Trophoblast cell (in vitro differentiated cells and primary cell): ENCODE data around the gene NEIL1.

ENCODE experiments used
- DNase-seq, 2 donors: peaks; one replicate each; pipeline ENCODE4 v3.0.0-alpha.2; 2016
- H2AFZ ChIP-seq: 2 replicates; pipeline ENCODE4 v1.6.1; 2013; ENCODE audit warnings: low read length, moderate library complexity, mild to moderate bottlenecking; ENCODE audit not compliant: insufficient read depth, poor library complexity
- H2AK5ac ChIP-seq: 2 replicates; pipeline ENCODE4 v1.6.1; 2013; ENCODE audit warnings: mild to moderate bottlenecking, low read length
- H2BK120ac ChIP-seq: 2 replicates; pipeline ENCODE4 v1.6.1; 2013; ENCODE audit warnings: low read length, mild to moderate bottlenecking, moderate library complexity; ENCODE audit not compliant: insufficient read depth, poor library complexity
- H2BK12ac ChIP-seq: 2 replicates; pipeline ENCODE4 v1.6.1; 2013; ENCODE audit warnings: mild to moderate bottlenecking, low read length, moderate library complexity
- H2BK5ac ChIP-seq: 2 replicates; pipeline ENCODE4 v1.6.1; 2013; ENCODE audit warnings: low read length, low read depth, moderate library complexity, mild to moderate bottlenecking; ENCODE audit not compliant: poor library complexity
- H3K14ac ChIP-seq: 2 replicates; pipeline ENCODE4 v1.6.1; 2013; ENCODE audit warnings: mild to moderate bottlenecking, low read length
- H3K18ac ChIP-seq: 2 replicates; pipeline ENCODE4 v1.6.1; 2013; ENCODE audit warnings: mild to moderate bottlenecking, low read length
- H3K23ac ChIP-seq: 2 replicates; pipeline ENCODE4 v1.6.1; 2013; ENCODE audit warnings: low read length
- H3K27ac ChIP-seq: 2 replicates; pipeline ENCODE4 v1.5.1; 2013; ENCODE audit warnings: low read depth, mild to moderate bottlenecking, inconsistent platforms, low read length, moderate library complexity
- H3K27me3 ChIP-seq: 2 replicates; pipeline ENCODE4 v1.6.1; 2013; ENCODE audit warnings: inconsistent platforms, mild to moderate bottlenecking, low read length, moderate library complexity; ENCODE audit not compliant: insufficient read depth
- H3K36me3 ChIP-seq, 2 experiments: 1 replicate in 1 of 2; 2 replicates in 1 of 2; pipeline ENCODE4 v1.6.1; 2013; ENCODE audit warnings: low read length in 2 of 2, mild to moderate bottlenecking in 2 of 2, moderate library complexity in 1 of 2; ENCODE audit not compliant: insufficient read depth in 2 of 2, control insufficient read depth in 1 of 2
- H3K4ac ChIP-seq: 2 replicates; pipeline ENCODE4 v1.6.1; 2013; ENCODE audit warnings: low read depth, mild to moderate bottlenecking, low read length, moderate library complexity
- H3K4me1 ChIP-seq, 2 experiments: 1 replicate in 1 of 2; 2 replicates in 1 of 2; pipeline ENCODE4 v1.6.1; 2013; ENCODE audit warnings: low read length in 2 of 2, mild to moderate bottlenecking in 2 of 2, moderate library complexity in 1 of 2; ENCODE audit not compliant: insufficient read depth in 2 of 2, control insufficient read depth in 1 of 2
- H3K4me2 ChIP-seq: 2 replicates; pipeline ENCODE4 v1.6.1; 2013; ENCODE audit warnings: inconsistent platforms, mild to moderate bottlenecking, low read length, moderate library complexity
- H3K4me3 ChIP-seq: 2 replicates; pipeline ENCODE4 v1.5.1; 2013; ENCODE audit warnings: mild to moderate bottlenecking, low read depth, low read length, inconsistent platforms
- H3K79me1 ChIP-seq: one replicate; pipeline ENCODE4 v1.6.1; 2013; ENCODE audit warnings: low read length
- H3K79me2 ChIP-seq: 2 replicates; pipeline ENCODE4 v1.6.1; 2013; ENCODE audit warnings: low read length, mild to moderate bottlenecking; ENCODE audit not compliant: control insufficient read depth, insufficient read depth, poor library complexity
- H3K9ac ChIP-seq: 2 replicates; pipeline ENCODE4 v1.6.1; 2013; ENCODE audit warnings: mild to moderate bottlenecking, low read length
- H3K9me3 ChIP-seq: 2 replicates; pipeline ENCODE4 v1.6.1; 2013; ENCODE audit warnings: low read depth, mild to moderate bottlenecking, control low read depth, inconsistent platforms, low read length; ENCODE audit not compliant: insufficient read depth
- H4K12ac ChIP-seq: 2 replicates; pipeline ENCODE4 v1.6.1; 2013; ENCODE audit warnings: low read depth, mild to moderate bottlenecking, low read length, moderate library complexity
- H4K8ac ChIP-seq: 2 replicates; pipeline ENCODE4 v1.6.1; 2013; ENCODE audit warnings: low read depth, mild to moderate bottlenecking, low read length, moderate library complexity
- H4K91ac ChIP-seq: one replicate; pipeline ENCODE4 v1.6.1; 2013; ENCODE audit warnings: low read depth, mild to moderate bottlenecking, low read length, moderate library complexity
- WGBS: extraction: QIAGEN DNeasy Blood & Tissue Kit; methylation state at CpG from one replicate; pipeline ENCODE4 v1.1.7; 2013; ENCODE audit warnings: missing lambda C conversion rate; ENCODE audit not compliant: insufficient read length, insufficient coverage; ENCODE audit errors: extremely low coverage; 5-methylcytosine and 5-hydroxymethylcytosine counted together

The NEIL1 gene

DNA sequence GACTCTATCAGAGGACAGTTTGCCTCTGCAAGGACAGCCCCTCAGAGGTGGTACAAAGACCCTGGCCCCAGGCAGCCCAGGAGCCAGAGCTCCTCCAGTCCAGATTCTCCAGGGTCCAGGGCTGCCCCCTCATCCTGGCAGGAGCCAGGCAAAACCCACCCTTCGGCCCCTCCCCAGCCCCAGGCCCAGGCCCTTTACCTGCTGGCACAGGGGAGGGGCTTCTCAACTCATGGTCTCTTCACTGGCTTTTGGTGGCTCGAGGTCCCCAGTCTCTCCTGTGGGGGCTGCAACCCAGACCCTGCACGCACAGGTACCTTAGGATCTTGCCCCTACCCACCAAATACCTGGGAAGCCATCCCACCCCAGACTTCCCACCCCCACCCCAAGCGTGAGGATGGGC lies 8.5 kb downstream of the NEIL1 start:
- no peak overlapping the region for H3K4me3 ChIP-seq
- H3K4ac ChIP-seq = no peak overlapping the region
- H3K14ac ChIP-seq = no peak overlapping the region
- peaks cover 7% of the 10 kb centered on the region for H3K9me3 ChIP-seq
- no peak overlapping the region for H4K12ac ChIP-seq
- WGBS = no CpG with 5 or more reads among the region's 4 CpGs
- no peak overlapping the region for H2BK5ac ChIP-seq
- H3K23ac ChIP-seq = no peak overlapping the region
- no peak overlapping the region for H2AK5ac ChIP-seq
- H3K9ac ChIP-seq = no peak overlapping the region
- H4K91ac ChIP-seq = no peak overlapping the region
- DNase-seq = no peak
- H3K18ac ChIP-seq = no peak overlapping the region
- H4K8ac ChIP-seq = no peak overlapping the region
- no peaks in the 10 kb centered on the region for H3K4me1 ChIP-seq
- H3K27ac ChIP-seq = no peak overlapping the region
- H3K79me2 ChIP-seq = no peaks in the 10 kb centered on the region
- H3K4me2 ChIP-seq = no peak overlapping the region
- H3K36me3 ChIP-seq = peaks cover 35 to 43% of the 10 kb centered on the region in 2 experiments
- no peak overlapping the region for H2AFZ ChIP-seq
- no peak overlapping the region for H2BK12ac ChIP-seq
- no peak overlapping the region for H2BK120ac ChIP-seq
- H3K27me3 ChIP-seq = no peaks in the 10 kb centered on the region
- H3K79me1 ChIP-seq = no peaks in the 10 kb centered on the region

DNA sequence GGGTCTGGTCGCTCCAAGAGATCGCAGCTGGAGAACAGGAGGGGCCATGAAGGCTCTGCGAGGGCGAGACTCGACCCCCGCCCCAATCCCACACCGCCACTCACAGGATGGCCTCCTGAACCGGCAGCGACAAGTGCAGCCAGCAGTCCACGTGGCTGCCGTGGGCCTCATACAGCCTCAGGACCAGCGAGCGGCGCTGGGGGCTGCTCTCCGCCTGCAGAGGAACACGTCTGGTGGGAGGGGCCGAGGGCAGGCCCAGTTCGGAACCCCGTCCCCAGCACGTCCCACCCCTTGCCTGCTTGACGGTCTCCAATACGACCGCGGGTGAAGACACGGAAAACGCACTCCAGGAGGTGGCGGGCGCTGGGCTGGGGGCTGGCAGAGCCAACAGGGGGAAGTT lies 9.2 kb downstream of the NEIL1 start:
- peaks cover 7% of the 10 kb centered on the region for H3K9me3 ChIP-seq
- H3K36me3 ChIP-seq = peaks cover 37 to 48% of the 10 kb centered on the region in 2 experiments
- no peak overlapping the region for H2BK12ac ChIP-seq
- H4K91ac ChIP-seq = no peak overlapping the region
- H3K4me3 ChIP-seq = no peak overlapping the region
- no peak overlapping the region for H4K12ac ChIP-seq
- no peak overlapping the region for H3K4ac ChIP-seq
- no peak overlapping the region for H2BK120ac ChIP-seq
- H2AFZ ChIP-seq = no peak overlapping the region
- no peaks in the 10 kb centered on the region for H3K79me1 ChIP-seq
- no peak overlapping the region for H2AK5ac ChIP-seq
- no peak overlapping the region for H4K8ac ChIP-seq
- H3K23ac ChIP-seq = no peak overlapping the region
- no peak overlapping the region for H3K9ac ChIP-seq
- no peaks in the 10 kb centered on the region for H3K79me2 ChIP-seq
- no peak for DNase-seq
- H3K14ac ChIP-seq = no peak overlapping the region
- no peak overlapping the region for H3K18ac ChIP-seq
- H3K27ac ChIP-seq = no peak overlapping the region
- no peaks in the 10 kb centered on the region for H3K27me3 ChIP-seq
- H3K4me2 ChIP-seq = no peak overlapping the region
- no CpG with 5 or more reads among the region's 28 CpGs for WGBS
- H3K4me1 ChIP-seq = no peaks in the 10 kb centered on the region
- H2BK5ac ChIP-seq = no peak overlapping the region

- Histone ChIP-seq H3K79me1 (no peaks in the 10 kb centered on the region), H3K4me3 (no peak overlapping the region), H3K9me3 (peaks cover 7% of the 10 kb centered on the region), H3K79me2 (no peaks in the 10 kb centered on the region), H4K8ac (no peak overlapping the region), H3K4me2 (no peak overlapping the region), H3K27ac (no peak overlapping the region), H2AFZ (no peak overlapping the region), H3K27me3 (no peaks in the 10 kb centered on the region), H3K9ac (no peak overlapping the region), H2BK12ac (no peak overlapping the region), H2AK5ac (no peak overlapping the region), H3K36me3 (peaks cover 42 to 53% of the 10 kb centered on the region in 2 experiments), H2BK5ac (no peak overlapping the region), H3K4ac (no peak overlapping the region), H3K18ac (no peak overlapping the region), H4K12ac (no peak overlapping the region), H4K91ac (no peak overlapping the region), H3K4me1 (no peaks in the 10 kb centered on the region), H2BK120ac (no peak overlapping the region), H3K14ac (no peak overlapping the region), H3K23ac (no peak overlapping the region)
- DNase-seq = no peak
- no CpG with 5 or more reads among the region's 20 CpGs for WGBS
Measured at GRCh38 chr15:75356517-75356916, 9.7 kb downstream of the NEIL1 start.

DNA sequence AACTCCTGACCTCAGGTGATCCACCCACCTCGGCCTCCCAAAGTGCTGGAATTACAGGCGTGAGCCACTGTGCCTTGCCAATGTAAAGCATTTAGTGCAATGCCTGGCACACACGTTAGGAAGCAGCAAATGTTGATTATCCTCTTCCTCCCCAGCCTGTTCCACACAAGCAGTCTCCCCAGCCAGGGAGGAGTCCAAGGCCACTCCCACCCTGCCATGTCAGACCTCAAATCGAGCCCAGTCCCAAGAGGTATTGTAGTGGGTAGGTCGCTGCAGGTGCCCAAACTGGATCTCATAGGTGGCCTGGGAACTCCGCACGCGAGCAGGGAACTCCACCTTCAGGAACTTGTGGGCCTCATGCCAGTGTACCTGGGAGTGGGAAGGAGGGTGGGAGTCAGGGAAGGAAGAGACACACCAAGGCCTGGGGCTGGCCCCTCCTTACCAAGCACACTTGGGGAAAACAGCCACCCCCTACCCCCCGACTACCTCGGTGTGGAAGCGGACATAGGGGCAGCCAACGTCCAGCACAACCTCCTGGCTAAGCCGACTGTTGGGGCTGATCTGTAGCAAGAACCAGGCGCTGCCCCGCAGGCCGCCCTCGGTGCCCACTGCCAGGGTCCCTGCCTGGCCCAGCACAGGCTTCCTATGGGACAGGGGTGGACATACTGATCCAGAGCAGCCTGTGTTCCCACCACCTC lies 11.3 kb downstream of the NEIL1 start:
- H3K4ac ChIP-seq = no peak overlapping the region
- no peak overlapping the region for H3K18ac ChIP-seq
- H3K4me2 ChIP-seq = no peak overlapping the region
- DNase-seq = no peak
- H3K79me1 ChIP-seq = no peaks in the 10 kb centered on the region
- no peak overlapping the region for H3K14ac ChIP-seq
- H3K27me3 ChIP-seq = no peaks in the 10 kb centered on the region
- no peak overlapping the region for H4K12ac ChIP-seq
- peaks cover 55 to 65% of the 10 kb centered on the region in 2 experiments for H3K36me3 ChIP-seq
- H2BK120ac ChIP-seq = no peak overlapping the region
- H3K27ac ChIP-seq = no peak overlapping the region
- no peak overlapping the region for H3K4me3 ChIP-seq
- H3K23ac ChIP-seq = no peak overlapping the region
- H2BK12ac ChIP-seq = no peak overlapping the region
- no peak overlapping the region for H4K91ac ChIP-seq
- H3K4me1 ChIP-seq = no peaks in the 10 kb centered on the region
- no peak overlapping the region for H2BK5ac ChIP-seq
- WGBS = no CpG with 5 or more reads among the region's 17 CpGs
- peaks cover 2% of the 10 kb centered on the region for H3K9me3 ChIP-seq
- H3K79me2 ChIP-seq = no peaks in the 10 kb centered on the region
- no peak overlapping the region for H2AFZ ChIP-seq
- no peak overlapping the region for H4K8ac ChIP-seq
- H2AK5ac ChIP-seq = no peak overlapping the region
- no peak overlapping the region for H3K9ac ChIP-seq
